OCI-LY7 (cell line): ENCODE data around the gene NUP43. TPM values are rescaled to one million over a fixed set of nuclear protein-coding genes. Genes with fewer than 3 reads are reported as not detected.

Source experiments
- BruUV-seq: library from RNA; stranded (reverse); fragments of 400-500 nt; replicated peaks from 2 replicates; lab custom pipeline; 2021; lab: Mats Ljungman, UMichigan
- CTCF ChIA-PET: fragments of 300-600 bp; sonication (Branson Sonifier 250); formaldehyde crosslinking; loops from one replicate; lab custom pipeline; 2022; ENCODE audit warnings: antibody characterized with exemption; ENCODE audit not compliant: unreplicated experiment; lab: Charles Lee
- POLR2A ChIA-PET: fragments of 300-600 bp; sonication (Branson Sonifier 250); formaldehyde crosslinking; loops from one replicate; lab custom pipeline; 2022; ENCODE audit warnings: antibody characterized with exemption; lab: Charles Lee
- DNase-seq: peaks from one replicate; pipeline ENCODE4 v3.0.0-alpha.2; 2015; ENCODE audit warnings: low spot score
- H2AFZ ChIP-seq: fragments of 200-600 bp; sonication (generic), shearing (Covaris generic); 2 replicates; pipeline ENCODE4 v1.6.1; 2014; ENCODE audit warnings: mild to moderate bottlenecking, antibody characterized with exemption, low read length, moderate library complexity
- H3K27ac ChIP-seq: fragments of 200-600 bp; sonication (generic); 2 replicates; pipeline ENCODE4 v1.5.1; 2014; ENCODE audit warnings: mixed run types, low read depth, mild to moderate bottlenecking, moderate library complexity, low read length, inconsistent platforms; ENCODE audit not compliant: poor library complexity, severe bottlenecking
- H3K36me3 ChIP-seq: fragments of 200-600 bp; sonication (generic); 2 replicates; pipeline ENCODE4 v1.6.1; 2014; ENCODE audit warnings: mild to moderate bottlenecking, antibody characterized with exemption, low read length, moderate library complexity, mixed read lengths; ENCODE audit not compliant: insufficient read depth
- H3K4me1 ChIP-seq: fragments of 200-600 bp; sonication (generic); 2 replicates; pipeline ENCODE4 v1.5.1; 2014; ENCODE audit warnings: mild to moderate bottlenecking, low read length; ENCODE audit not compliant: insufficient read depth, poor library complexity, severe bottlenecking
- H3K4me2 ChIP-seq: fragments of 200-600 bp; sonication (generic); 2 replicates; pipeline ENCODE4 v1.6.1; 2014; ENCODE audit warnings: mild to moderate bottlenecking, low read length
- H3K4me3 ChIP-seq: fragments of 200-600 bp; sonication (generic); 2 replicates; pipeline ENCODE4 v1.5.1; 2014; ENCODE audit warnings: mild to moderate bottlenecking, low read depth, low read length; ENCODE audit not compliant: poor library complexity, severe bottlenecking
- H3K79me2 ChIP-seq: fragments of 200-600 bp; sonication (generic); 2 replicates; pipeline ENCODE4 v1.6.1; 2016; ENCODE audit warnings: low read depth, mild to moderate bottlenecking, low read length, moderate library complexity, mixed read lengths; ENCODE audit not compliant: insufficient read depth
- H3K9me2 ChIP-seq: fragments of 200-600 bp; sonication (generic); 2 replicates; pipeline ENCODE4 v1.6.1; 2016; ENCODE audit warnings: mild to moderate bottlenecking, low read length, mixed read lengths; ENCODE audit not compliant: insufficient read depth
- H3K9me3 ChIP-seq: fragments of 200-600 bp; sonication (generic); 2 replicates; pipeline ENCODE4 v1.6.1; 2014; ENCODE audit warnings: mild to moderate bottlenecking, mixed run types, low read length, mixed read lengths
- H4K20me1 ChIP-seq: fragments of 200-600 bp; sonication (generic); 2 replicates; pipeline ENCODE4 v1.6.1; 2014; ENCODE audit warnings: mild to moderate bottlenecking, antibody characterized with exemption, low read length, moderate library complexity, mixed read lengths; ENCODE audit not compliant: insufficient read depth
- CTCF ChIP-seq: fragments of 200-600 bp; sonication (generic); conservative IDR thresholded peaks from 2 replicates; pipeline ENCODE4 v1.5.1; 2014; ENCODE audit warnings: mild to moderate bottlenecking, antibody characterized with exemption, low read length, moderate library complexity, mixed read lengths
- EZH2phosphoT487 ChIP-seq: fragments of 200-600 bp; sonication (generic); IDR thresholded peaks from 2 replicates; pipeline ENCODE4 v1.6.1; 2018; ENCODE audit warnings: low read depth, borderline replicate concordance, mild to moderate bottlenecking, mixed run types, antibody characterized with exemption, low read length, moderate library complexity, mixed read lengths
- intact Hi-C: fragments of 100-400 bp; cut with micrococcal nuclease; formaldehyde crosslinking; loops from one replicate; pipeline ENCODE4 v1.10.0; 2022; ENCODE audit not compliant: unreplicated experiment
- total RNA-seq, 2 experiments: library from RNA; depleted of rRNA in 1 of 2; stranded (reverse); fragments of >200 nt in 1 of 2; shearing (Covaris generic) in 1 of 2; gene quantifications; 2 replicates each; pipeline ENCODE4 v1.2.3, GENCODE V29; 2014 to 2022

Gene NUP43
- total RNA-seq, 2 experiments from 2014 or later: 28.6 to 73.0 TPM

- intact Hi-C loops: no loop called here
- CTCF ChIA-PET: no interaction called here
- Histone ChIP-seq H3K27ac (peak overlapping the region; percentile 64), H3K79me2 (peaks cover 86% of the 10 kb centered on the region), H3K4me2 (peak overlapping the region; percentile 62), H3K4me1 (peaks cover 25% of the 10 kb centered on the region), H3K9me3 (peaks cover 18% of the 10 kb centered on the region), H3K9me2 (no peaks in the 10 kb centered on the region), H4K20me1 (peaks cover 7% of the 10 kb centered on the region; the same call in 1 of the 2 replicates), H2AFZ (no peak overlapping the region), H3K36me3 (peaks cover 64% of the 10 kb centered on the region), H3K4me3 (peak overlapping the region; percentile 15)
- BruUV-seq: no TSS peak
- DNase-seq: peak; percentile 61
- POLR2A ChIA-PET: interaction anchor here (0.7 kb wide), 1 partner anchor 104 kb away, joined by 3 read pairs; no protein-coding TSS in a partner anchor
- TF ChIP-seq EZH2phosphoT487 (no peak), CTCF (no peak)
These were observed 15.1 kb upstream of the NUP43 start for GRCh38 chr6:149761438-149761837.

GRCh38 chr6:149756261-149756636, 9.9 kb upstream of the NUP43 start:
- intact Hi-C loops: no loop called here
- Histone ChIP-seq H3K4me1 (peaks cover 50% of the 10 kb centered on the region), H4K20me1 (peaks cover 18% of the 10 kb centered on the region), H3K27ac (no peak overlapping the region), H2AFZ (no peak overlapping the region), H3K36me3 (peaks cover 74% of the 10 kb centered on the region), H3K79me2 (peaks cover 98% of the 10 kb centered on the region), H3K4me3 (no peak overlapping the region), H3K4me2 (no peak overlapping the region), H3K9me2 (no peaks in the 10 kb centered on the region), H3K9me3 (no peaks in the 10 kb centered on the region)
- no peak for DNase-seq
- ChIA-PET POLR2A (interaction anchor here (0.6 to 1.3 kb wide), 5 partner anchors 10 to 60 kb away, joined by 3 to 6 read pairs (median 3); partner anchors contain the start of gene NUP43), CTCF (interaction anchor here (0.6 kb wide), 1 partner anchor 765 kb away, joined by 3 read pairs; no protein-coding TSS in a partner anchor)
- TF ChIP-seq EZH2phosphoT487: no peak
- TF ChIP-seq CTCF: no peak
- no TSS peak for BruUV-seq
